BLaER1 treated with 17β-estradiol and CSF1 and Interleukin-3, amounts not matched to agents 10 nM and 100 nM (cell line): Measurements from ENCODE around the gene SPCS1.
A peak's percentile ranks its signal among the peaks of the same experiment; 100 is the strongest.

Experiments used
- H3K27ac ChIP-seq, 11 experiments: shearing (Covaris generic); formaldehyde crosslinking; 2 replicates each; pipeline ENCODE4 v1.8.1; 2022
- H3K27me3 ChIP-seq, 11 experiments: shearing (Covaris generic); formaldehyde crosslinking; 2 replicates each; pipeline ENCODE4 v1.8.1; 2022
- H3K36me3 ChIP-seq, 11 experiments: shearing (Covaris generic); formaldehyde crosslinking; 2 replicates each; pipeline ENCODE4 v1.8.1; 2022
- H3K4me1 ChIP-seq, 10 experiments: shearing (Covaris generic); formaldehyde crosslinking; 2 replicates each; pipeline ENCODE4 v1.8.1; 2022
- H3K4me2 ChIP-seq, 11 experiments: shearing (Covaris generic); formaldehyde crosslinking; 2 replicates each; pipeline ENCODE4 v1.8.1; 2022
- H3K4me3 ChIP-seq, 10 experiments: shearing (Covaris generic); formaldehyde crosslinking; 2 replicates each; pipeline ENCODE4 v1.8.1; 2022
- H3K9ac ChIP-seq, 11 experiments: shearing (Covaris generic); formaldehyde crosslinking; 2 replicates each; pipeline ENCODE4 v1.8.1; 2022
- H3K9me3 ChIP-seq, 11 experiments: shearing (Covaris generic); formaldehyde crosslinking; replicated peaks in 1 of 11; 2 replicates each; pipeline ENCODE4 v1.8.1; 2022
- H4K20me1 ChIP-seq, 11 experiments: shearing (Covaris generic); formaldehyde crosslinking; 2 replicates each; pipeline ENCODE4 v1.8.1; 2022
- Cebpa-rat ChIP-seq, 11 experiments: shearing (Covaris generic); IDR thresholded peaks; 2 replicates each; pipeline ENCODE4 v1.8.1; 2022

Gene SPCS1

DNA sequence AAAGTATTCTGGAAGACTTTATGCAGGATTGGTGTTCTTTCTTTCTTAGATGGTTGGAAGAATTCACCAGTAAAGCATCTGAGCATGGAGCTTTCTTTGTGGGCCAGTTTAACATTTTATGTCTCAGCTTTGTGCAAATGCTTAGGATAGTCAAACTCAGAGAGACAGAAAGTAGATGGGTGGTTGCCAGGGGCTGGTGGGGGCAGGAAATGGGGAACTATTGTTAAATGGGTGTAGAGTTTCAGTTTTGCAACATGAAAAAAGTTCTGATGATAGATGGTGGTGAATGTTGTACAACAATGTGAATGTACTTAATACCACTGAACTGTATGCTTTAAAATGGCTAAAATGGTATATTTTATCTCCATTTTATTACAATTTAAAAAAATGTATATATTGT, 24.8 kb downstream of the SPCS1 start:
- no peaks in the 10 kb centered on the region for H4K20me1 ChIP-seq
- peak overlapping the region in 4 of 11 experiments; percentile 1 to 38 (median 8); a peak in 3 of 22 replicates for H3K9ac ChIP-seq
- H3K4me1 ChIP-seq = peaks cover 0 to 20% (median 14%) of the 10 kb centered on the region in 10 experiments; a peak in 12 of 20 replicates
- peaks cover 90 to 100% (median 92%) of the 10 kb centered on the region in 11 experiments for H3K9me3 ChIP-seq
- H3K36me3 ChIP-seq = peaks cover 84 to 98% (median 88%) of the 10 kb centered on the region in 11 experiments
- peak overlapping the region in 8 of 11 experiments; percentile 35 to 72 (median 49); a peak in 16 of 22 replicates for H3K27ac ChIP-seq
- peak overlapping the region in 8 of 11 experiments; percentile 16 to 65 (median 34); a peak in 11 of 22 replicates for H3K4me2 ChIP-seq
- H3K27me3 ChIP-seq = no peaks in the 10 kb centered on the region
- peak overlapping the region in 1 of 10 experiments; percentile 25; a peak in 1 of 20 replicates for H3K4me3 ChIP-seq
- TF ChIP-seq Cebpa-rat (IDR thresholded peaks at IDR 0.05) = no peak

DNA sequence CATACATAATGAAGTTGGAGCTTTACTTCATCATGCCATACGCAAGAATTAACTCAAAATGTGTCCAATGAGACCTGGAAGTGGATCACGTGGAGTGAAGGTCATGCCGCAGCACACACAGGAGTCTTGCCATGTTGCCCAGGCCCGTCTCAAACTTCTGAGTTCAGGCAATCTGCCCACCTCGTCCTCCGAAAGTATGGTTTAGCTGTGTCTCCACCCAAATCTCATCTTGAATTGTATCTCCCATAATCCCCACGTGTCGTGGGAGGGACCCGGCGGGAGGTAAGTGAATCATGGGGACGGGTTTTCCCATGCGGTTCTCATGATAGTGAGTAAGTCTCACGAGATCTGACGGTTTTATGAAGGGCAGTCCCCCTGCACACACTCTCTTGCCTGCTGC, 25.7 kb downstream of the SPCS1 start:
- no peaks in the 10 kb centered on the region for H4K20me1 ChIP-seq
- H3K27ac ChIP-seq = peak overlapping the region in 7 of 11 experiments; percentile 24 to 72 (median 51); a peak in 13 of 22 replicates
- peaks cover 84 to 97% (median 87%) of the 10 kb centered on the region in 11 experiments for H3K9me3 ChIP-seq
- H3K4me2 ChIP-seq = peak overlapping the region in 4 of 11 experiments; percentile 15 to 65 (median 30); a peak in 2 of 22 replicates
- H3K4me1 ChIP-seq = peaks cover 0 to 20% (median 14%) of the 10 kb centered on the region in 10 experiments; a peak in 12 of 20 replicates
- H3K4me3 ChIP-seq = peak overlapping the region in 2 of 10 experiments; percentile 5 to 28; a peak in 2 of 20 replicates
- peaks cover 91 to 99% (median 96%) of the 10 kb centered on the region in 11 experiments for H3K36me3 ChIP-seq
- H3K9ac ChIP-seq = no peak overlapping the region
- no peaks in the 10 kb centered on the region for H3K27me3 ChIP-seq
- TF ChIP-seq Cebpa-rat (IDR thresholded peaks at IDR 0.05) = no peak

DNA sequence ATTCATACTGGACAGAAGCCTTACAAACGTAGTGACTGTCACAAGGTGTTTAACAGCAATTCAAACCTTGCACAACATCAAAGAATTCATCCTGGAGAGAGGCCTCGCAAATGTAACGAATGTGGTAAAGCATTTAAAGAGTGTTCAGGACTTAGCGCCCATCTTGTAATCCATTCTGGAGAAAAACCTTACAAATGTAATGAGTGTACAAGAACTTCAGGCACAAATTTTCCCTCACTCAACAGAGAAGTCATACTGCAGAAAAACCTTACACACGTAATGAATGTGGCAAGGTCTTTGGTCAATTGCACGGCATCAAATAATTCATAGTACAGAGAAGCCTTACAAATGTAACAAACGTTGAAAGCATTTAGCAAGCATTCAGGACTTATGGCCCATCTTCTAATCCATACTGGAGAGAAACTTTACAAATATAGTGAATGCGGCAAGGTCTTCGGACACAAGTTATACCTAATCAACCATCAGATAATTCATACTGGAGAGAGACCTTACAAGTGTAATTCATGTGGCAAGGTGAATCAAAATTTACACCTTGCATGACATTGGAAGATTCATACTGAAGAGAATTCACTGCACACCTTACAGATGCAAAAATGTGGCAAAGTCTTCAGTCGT, 27.5 kb downstream of the SPCS1 start:
- Histone ChIP-seq H3K36me3 (peaks cover 91 to 100% (median 98%) of the 10 kb centered on the region in 11 experiments), H3K4me2 (no peak overlapping the region), H3K27ac (no peak overlapping the region), H3K27me3 (no peaks in the 10 kb centered on the region), H3K4me3 (peak overlapping the region in 1 of 10 experiments; percentile 40; a peak in 2 of 20 replicates), H4K20me1 (no peaks in the 10 kb centered on the region), H3K9me3 (peaks cover 66 to 79% (median 69%) of the 10 kb centered on the region in 11 experiments), H3K9ac (no peak overlapping the region), H3K4me1 (peaks cover 0 to 20% (median 14%) of the 10 kb centered on the region in 10 experiments; a peak in 12 of 20 replicates)
- no peak for TF ChIP-seq Cebpa-rat (IDR thresholded peaks at IDR 0.05)

DNA sequence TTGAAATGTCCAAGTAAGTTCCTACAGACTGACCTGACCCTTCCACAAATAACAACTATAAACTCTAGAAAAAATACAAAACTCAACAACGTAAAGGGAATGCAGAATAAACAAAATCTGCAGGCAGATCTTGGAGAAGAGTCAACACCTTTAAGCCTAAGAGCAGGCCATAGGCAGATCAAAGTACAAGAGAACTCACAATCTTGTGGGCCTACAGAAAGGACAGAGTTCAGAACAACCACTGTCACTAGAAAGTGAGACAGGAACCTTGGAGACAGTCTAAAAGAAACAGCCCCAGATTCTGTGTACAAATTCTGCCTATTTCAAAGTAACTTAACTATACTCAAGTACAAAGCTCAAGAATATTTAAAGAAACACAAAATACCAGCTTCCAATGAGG, 33.8 kb downstream of the SPCS1 start:
- H3K4me2 ChIP-seq = no peak overlapping the region

DNA sequence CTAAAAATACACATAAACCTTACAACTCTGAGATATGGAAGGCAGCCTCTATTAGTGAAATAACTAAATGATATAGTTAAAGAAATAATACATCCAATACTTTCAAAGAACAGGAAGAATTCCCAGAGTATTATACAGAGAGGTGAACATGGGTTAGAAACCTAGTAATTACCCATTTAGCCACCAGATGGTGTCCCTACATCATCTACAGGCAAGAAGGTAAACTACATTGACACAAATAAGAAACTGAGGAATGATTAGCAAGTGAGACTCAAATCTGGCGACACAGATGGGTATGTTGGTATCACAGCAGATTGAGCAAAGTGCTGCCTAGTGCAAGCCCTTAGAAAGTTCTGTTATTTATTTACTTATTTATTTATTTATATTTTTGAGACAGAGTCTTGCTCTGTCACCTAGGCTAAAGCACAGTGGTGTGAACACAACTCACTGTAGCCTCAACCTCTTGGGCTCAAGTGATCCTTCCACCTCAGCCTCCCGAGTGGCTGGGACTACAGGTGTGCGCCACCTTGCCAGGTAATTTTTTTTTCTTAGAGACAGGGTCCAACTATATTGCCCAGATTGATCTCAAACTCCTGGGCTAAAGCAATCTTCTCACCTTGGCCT, 36.6 kb downstream of the SPCS1 start:
- H3K4me3 ChIP-seq = no peak overlapping the region
- H3K4me1 ChIP-seq = no peaks in the 10 kb centered on the region
- H3K27ac ChIP-seq = peak overlapping the region in 1 of 11 experiments; percentile 26; a peak in 1 of 22 replicates
- no peaks in the 10 kb centered on the region for H3K27me3 ChIP-seq
- no peaks in the 10 kb centered on the region for H3K9me3 ChIP-seq
- H4K20me1 ChIP-seq = no peaks in the 10 kb centered on the region
- no peak overlapping the region for H3K4me2 ChIP-seq
- peaks cover 94 to 100% (median 97%) of the 10 kb centered on the region in 11 experiments for H3K36me3 ChIP-seq
- peak overlapping the region in 2 of 11 experiments; percentile 10 to 16; a peak in 1 of 22 replicates for H3K9ac ChIP-seq
- no peak for TF ChIP-seq Cebpa-rat (IDR thresholded peaks at IDR 0.05)

More for the DNA sequence above, 33.8 kb downstream of the SPCS1 start:
- no peak overlapping the region for H3K4me3 ChIP-seq
- no peaks in the 10 kb centered on the region for H3K27me3 ChIP-seq
- H3K9ac ChIP-seq = peak overlapping the region in 1 of 11 experiments; percentile 8; a peak in 1 of 22 replicates
- H3K27ac ChIP-seq = no peak overlapping the region
- no peaks in the 10 kb centered on the region for H4K20me1 ChIP-seq
- no peak for TF ChIP-seq Cebpa-rat (IDR thresholded peaks at IDR 0.05)
- H3K9me3 ChIP-seq = peaks cover 2 to 15% (median 8%) of the 10 kb centered on the region in 11 experiments; a peak in 21 of 22 replicates
- H3K4me1 ChIP-seq = no peaks in the 10 kb centered on the region
- peaks cover 90 to 99% (median 96%) of the 10 kb centered on the region in 11 experiments for H3K36me3 ChIP-seq

DNA sequence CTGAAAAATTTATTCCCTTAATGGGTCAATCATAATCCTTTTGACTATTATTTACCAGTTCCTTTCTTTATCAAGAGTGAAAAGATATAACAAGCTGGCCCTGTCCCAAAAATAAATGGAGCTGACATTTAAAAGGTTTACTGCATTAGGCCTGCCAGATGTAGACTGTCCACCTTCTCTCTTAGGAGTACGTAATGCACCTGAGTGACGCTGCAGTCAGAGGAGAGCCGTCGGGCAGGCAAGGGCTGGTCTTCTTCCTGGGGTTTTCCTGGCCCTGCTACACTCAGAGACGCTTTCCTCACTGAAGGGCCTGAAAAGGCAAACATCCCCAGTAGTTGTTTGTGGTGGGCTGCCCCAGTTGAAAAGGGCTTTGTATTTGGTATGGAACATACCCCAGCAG, 37.2 kb downstream of the SPCS1 start:
- no peak overlapping the region for H3K4me2 ChIP-seq
- TF ChIP-seq Cebpa-rat (IDR thresholded peaks at IDR 0.05) = no peak
- no peak overlapping the region for H3K4me3 ChIP-seq
- no peak overlapping the region for H3K9ac ChIP-seq
- H3K9me3 ChIP-seq = no peaks in the 10 kb centered on the region
- H3K27ac ChIP-seq = no peak overlapping the region
- no peaks in the 10 kb centered on the region for H4K20me1 ChIP-seq
- peaks cover 94 to 100% (median 97%) of the 10 kb centered on the region in 11 experiments for H3K36me3 ChIP-seq
- H3K27me3 ChIP-seq = no peaks in the 10 kb centered on the region
- H3K4me1 ChIP-seq = no peaks in the 10 kb centered on the region

DNA sequence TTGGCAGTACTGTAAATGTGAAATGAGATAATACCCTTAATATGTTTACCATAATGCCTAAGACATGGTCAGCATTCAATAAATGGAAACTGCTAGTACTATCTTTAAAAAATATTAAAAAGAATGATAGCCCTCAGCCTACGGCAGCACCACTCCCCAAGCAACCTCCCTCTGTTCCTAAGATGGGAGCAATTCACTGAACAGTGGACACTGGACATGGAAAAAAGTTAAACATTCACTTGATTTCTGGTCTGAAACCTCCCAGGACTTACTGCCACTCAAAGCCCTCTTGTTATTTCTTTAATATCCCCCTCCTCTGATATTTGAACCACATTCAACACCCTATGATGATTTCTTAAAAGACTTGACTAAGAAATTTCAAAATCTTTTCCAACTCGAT, 37.8 kb downstream of the SPCS1 start:
- no peak overlapping the region for H3K4me2 ChIP-seq
- no peaks in the 10 kb centered on the region for H3K27me3 ChIP-seq
- H3K27ac ChIP-seq = no peak overlapping the region; a peak in 1 of 22 replicates
- no peaks in the 10 kb centered on the region for H3K9me3 ChIP-seq
- no peaks in the 10 kb centered on the region for H3K4me1 ChIP-seq
- TF ChIP-seq Cebpa-rat (IDR thresholded peaks at IDR 0.05) = no peak
- peaks cover 94 to 100% (median 97%) of the 10 kb centered on the region in 11 experiments for H3K36me3 ChIP-seq
- H3K4me3 ChIP-seq = no peak overlapping the region
- H3K9ac ChIP-seq = no peak overlapping the region
- no peaks in the 10 kb centered on the region for H4K20me1 ChIP-seq

DNA sequence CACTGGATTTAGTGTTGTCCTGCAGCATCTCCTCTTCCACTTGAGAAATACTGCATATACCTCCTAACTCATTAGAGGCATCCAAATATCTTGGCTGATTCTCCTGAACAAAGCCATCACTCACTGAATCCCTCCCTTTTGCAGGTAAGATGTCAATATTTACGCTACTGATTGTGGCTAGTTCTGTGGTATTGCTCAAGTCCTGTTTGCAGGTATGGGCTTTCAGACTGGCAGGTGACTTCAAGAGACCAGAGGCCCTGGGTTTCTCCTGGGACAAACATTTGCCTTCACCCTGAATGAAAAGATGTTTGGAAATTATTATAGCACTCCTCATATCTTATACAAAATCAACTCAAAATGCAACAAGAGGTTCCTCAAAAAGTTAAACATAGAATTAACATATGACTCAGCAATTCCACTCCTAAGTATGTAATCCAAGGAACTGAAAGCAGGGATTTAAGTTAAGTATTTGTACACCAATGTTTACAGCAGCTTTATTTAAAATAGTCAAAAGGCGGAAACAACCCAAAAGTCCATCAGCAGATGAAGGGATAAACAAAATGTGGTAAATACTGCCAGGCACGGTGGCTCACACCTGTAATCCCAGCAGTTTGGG, 46.2 kb downstream of the SPCS1 start:
- H3K27ac ChIP-seq = peak overlapping the region in 6 of 11 experiments; percentile 6 to 66 (median 54); a peak in 11 of 22 replicates
- no peak for TF ChIP-seq Cebpa-rat (IDR thresholded peaks at IDR 0.05)
- H3K9ac ChIP-seq = peak overlapping the region in 3 of 11 experiments; percentile 7 to 23 (median 16); a peak in 5 of 22 replicates
- H3K27me3 ChIP-seq = no peaks in the 10 kb centered on the region
- peaks cover 0 to 35% (median 7%) of the 10 kb centered on the region in 10 experiments; a peak in 10 of 20 replicates for H3K4me1 ChIP-seq
- peaks cover 87 to 100% (median 96%) of the 10 kb centered on the region in 11 experiments for H3K36me3 ChIP-seq
- H3K4me3 ChIP-seq = no peak overlapping the region
- no peaks in the 10 kb centered on the region for H4K20me1 ChIP-seq
- peak overlapping the region in 5 of 11 experiments; percentile 55 to 80 (median 77); a peak in 10 of 22 replicates for H3K4me2 ChIP-seq
- H3K9me3 ChIP-seq = peaks cover 0 to 3% (median 0%) of the 10 kb centered on the region in 11 experiments; a peak in 1 of 22 replicates
